Stimulated activated naive CD4-positive, alpha-beta T cell (primary cell): ENCODE measurements around the gene NTNG1.
"Not testable (repeated sequence)": the region's sequence is repeated elsewhere in the genome, so short reads cannot be mapped to it uniquely, and the experiment has no call there.

Experiments used
- DNase-seq, 6 experiments: peaks; one replicate each; lab custom pipeline; 2025; lab: John Stamatoyannopoulos, UW

NTNG1 gene

GRCh38 chr1:107145637-107146036 is 4.8 kb downstream of the NTNG1 start:
- DNase-seq = no peak

- no peak for DNase-seq
Observed at GRCh38 chr1:107147843-107148242, 7.0 kb downstream of the NTNG1 start.

- no peak for DNase-seq
Observed at GRCh38 chr1:107149946-107150345, 9.1 kb downstream of the NTNG1 start.

- DNase-seq = no peak
Observed at GRCh38 chr1:107151295-107151694, 10.5 kb downstream of the NTNG1 start.

- no peak for DNase-seq
Observed at GRCh38 chr1:107152395-107152794, 11.6 kb downstream of the NTNG1 start.

GRCh38 chr1:107153014-107153413 is 12.2 kb downstream of the NTNG1 start:
- DNase-seq = no peak

- no peak for DNase-seq
Observed at GRCh38 chr1:107158496-107158895, 17.7 kb downstream of the NTNG1 start.

- DNase-seq = no peak
Observed at GRCh38 chr1:107158991-107159390, 18.2 kb downstream of the NTNG1 start.

GRCh38 chr1:107162745-107163144 is 21.9 kb downstream of the NTNG1 start:
- no peak for DNase-seq

GRCh38 chr1:107164901-107165300 is 24.1 kb downstream of the NTNG1 start:
- not testable (repeated sequence) for DNase-seq

GRCh38 chr1:107169615-107170014 is 28.8 kb downstream of the NTNG1 start:
- no peak for DNase-seq

- DNase-seq = no peak
Observed at GRCh38 chr1:107171333-107171732, 30.5 kb downstream of the NTNG1 start.

- no peak for DNase-seq
Observed at GRCh38 chr1:107172450-107173170, 31.8 kb downstream of the NTNG1 start.

- no peak for DNase-seq
Observed at GRCh38 chr1:107175102-107175909, 34.5 kb downstream of the NTNG1 start.

- DNase-seq = no peak
Observed at GRCh38 chr1:107181253-107181969, 40.6 kb downstream of the NTNG1 start.

- no peak for DNase-seq
Observed at GRCh38 chr1:107183011-107183410, 42.2 kb downstream of the NTNG1 start.

- no peak for DNase-seq
Observed at GRCh38 chr1:107184888-107185287, 44.0 kb downstream of the NTNG1 start.

GRCh38 chr1:107187399-107187798 is 46.6 kb downstream of the NTNG1 start:
- no peak for DNase-seq

- no peak for DNase-seq
Observed at GRCh38 chr1:107188160-107188559, 47.3 kb downstream of the NTNG1 start.

GRCh38 chr1:107194380-107194779 is 53.5 kb downstream of the NTNG1 start:
- no peak for DNase-seq

GRCh38 chr1:107195476-107195875 is 54.6 kb downstream of the NTNG1 start:
- DNase-seq = no peak

GRCh38 chr1:107196973-107197562 is 56.2 kb downstream of the NTNG1 start:
- DNase-seq = no peak
